PFSK-1 (cell line): ENCODE data around the gene KCNQ1.

Experiments
- FOXP2 ChIP-seq: optimal IDR thresholded peaks from 2 replicates; pipeline ENCODE3; 2011; ENCODE audit warnings: borderline replicate concordance, control low read depth, inconsistent platforms; ENCODE audit not compliant: insufficient read depth; ENCODE audit errors: extremely low read length, extremely low read depth
- POLR2AphosphoS5 ChIP-seq: IDR thresholded peaks from 2 replicates; pipeline ENCODE4 v1.6.1; 2012; ENCODE audit warnings: low read depth, mild to moderate bottlenecking, control low read depth, low read length, moderate library complexity
- SIN3A ChIP-seq: IDR thresholded peaks from 2 replicates; pipeline ENCODE4 v1.6.1; 2012; ENCODE audit warnings: mild to moderate bottlenecking, low read length, moderate library complexity, borderline replicate concordance; ENCODE audit not compliant: insufficient read depth
- TAF1 ChIP-seq: IDR thresholded peaks from 2 replicates; pipeline ENCODE4 v1.6.1; 2012; ENCODE audit warnings: low read length, control low read depth, borderline replicate concordance; ENCODE audit not compliant: insufficient read depth
- TF ChIP-seq, protein P1 (sequence below), 2 experiments: IDR thresholded peaks; 2 replicates each; pipeline versions ENCODE4 v1.6.1 to v1.8.0; 2011 to 2012; ENCODE audit warnings: low read depth in 2 of 2, low read length in 2 of 2, control low read depth in 1 of 2, inconsistent platforms in 1 of 2, mild to moderate bottlenecking in 1 of 2, moderate library complexity in 1 of 2; ENCODE audit not compliant: insufficient read depth in 1 of 2

GRCh38 chr11:2542406-2542805, 97.6 kb downstream of the KCNQ1 start:
- TF ChIP-seq TAF1, result no peak
- no peak for TF ChIP-seq POLR2AphosphoS5
- TF ChIP-seq, protein P1, sequence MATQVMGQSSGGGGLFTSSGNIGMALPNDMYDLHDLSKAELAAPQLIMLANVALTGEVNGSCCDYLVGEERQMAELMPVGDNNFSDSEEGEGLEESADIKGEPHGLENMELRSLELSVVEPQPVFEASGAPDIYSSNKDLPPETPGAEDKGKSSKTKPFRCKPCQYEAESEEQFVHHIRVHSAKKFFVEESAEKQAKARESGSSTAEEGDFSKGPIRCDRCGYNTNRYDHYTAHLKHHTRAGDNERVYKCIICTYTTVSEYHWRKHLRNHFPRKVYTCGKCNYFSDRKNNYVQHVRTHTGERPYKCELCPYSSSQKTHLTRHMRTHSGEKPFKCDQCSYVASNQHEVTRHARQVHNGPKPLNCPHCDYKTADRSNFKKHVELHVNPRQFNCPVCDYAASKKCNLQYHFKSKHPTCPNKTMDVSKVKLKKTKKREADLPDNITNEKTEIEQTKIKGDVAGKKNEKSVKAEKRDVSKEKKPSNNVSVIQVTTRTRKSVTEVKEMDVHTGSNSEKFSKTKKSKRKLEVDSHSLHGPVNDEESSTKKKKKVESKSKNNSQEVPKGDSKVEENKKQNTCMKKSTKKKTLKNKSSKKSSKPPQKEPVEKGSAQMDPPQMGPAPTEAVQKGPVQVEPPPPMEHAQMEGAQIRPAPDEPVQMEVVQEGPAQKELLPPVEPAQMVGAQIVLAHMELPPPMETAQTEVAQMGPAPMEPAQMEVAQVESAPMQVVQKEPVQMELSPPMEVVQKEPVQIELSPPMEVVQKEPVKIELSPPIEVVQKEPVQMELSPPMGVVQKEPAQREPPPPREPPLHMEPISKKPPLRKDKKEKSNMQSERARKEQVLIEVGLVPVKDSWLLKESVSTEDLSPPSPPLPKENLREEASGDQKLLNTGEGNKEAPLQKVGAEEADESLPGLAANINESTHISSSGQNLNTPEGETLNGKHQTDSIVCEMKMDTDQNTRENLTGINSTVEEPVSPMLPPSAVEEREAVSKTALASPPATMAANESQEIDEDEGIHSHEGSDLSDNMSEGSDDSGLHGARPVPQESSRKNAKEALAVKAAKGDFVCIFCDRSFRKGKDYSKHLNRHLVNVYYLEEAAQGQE (IDR thresholded peaks at IDR 0.05; ENCODE audit: insufficient read depth in 1 of 2, low read depth in 2 of 2, low read length in 2 of 2), result no peak
- no peak for TF ChIP-seq SIN3A
- TF ChIP-seq FOXP2, result no peak
